GM19463 (cell line): ENCODE measurements around the gene PDLIM7.
A peak's percentile ranks its signal among the peaks of the same experiment; 100 is the strongest.

Experiments
- ATAC-seq: cut with Tn5 transposase; IDR thresholded peaks from one replicate; pipeline ENCODE4 v1.9.1; 2021; ENCODE audit warnings: mild to moderate bottlenecking, moderate library complexity; ENCODE audit not compliant: unreplicated experiment

The PDLIM7 gene

GRCh38 chr5:177458912-177459350, 38.5 kb downstream of the PDLIM7 start:
- ATAC-seq = no peak

GRCh38 chr5:177457852-177458681, 39.3 kb downstream of the PDLIM7 start:
- no peak for ATAC-seq

- peak; percentile 40 for ATAC-seq
Observed at GRCh38 chr5:177456976-177457851, 40.2 kb downstream of the PDLIM7 start.

- no peak for ATAC-seq
Observed at GRCh38 chr5:177456591-177456964, 40.8 kb downstream of the PDLIM7 start.

- peak; percentile 6 for ATAC-seq
Observed at GRCh38 chr5:177455661-177456590, 41.5 kb downstream of the PDLIM7 start.

- ATAC-seq = peak; percentile 47
Observed at GRCh38 chr5:177455036-177455660, 42.3 kb downstream of the PDLIM7 start.

- peak; percentile 43 for ATAC-seq
Observed at GRCh38 chr5:177454397-177455035, 42.9 kb downstream of the PDLIM7 start.

GRCh38 chr5:177453852-177454396, 43.5 kb downstream of the PDLIM7 start:
- no peak for ATAC-seq

- no peak for ATAC-seq
Observed at GRCh38 chr5:177452688-177453638, 44.4 kb downstream of the PDLIM7 start.

GRCh38 chr5:177450667-177451424, 46.6 kb downstream of the PDLIM7 start:
- ATAC-seq = no peak

GRCh38 chr5:177449140-177450061, 48.0 kb downstream of the PDLIM7 start:
- no peak for ATAC-seq

- no peak for ATAC-seq
Observed at GRCh38 chr5:177448244-177448950, 49.0 kb downstream of the PDLIM7 start.

- ATAC-seq = no peak
Observed at GRCh38 chr5:177447611-177448243, 49.7 kb downstream of the PDLIM7 start.

GRCh38 chr5:177447066-177447610, 50.3 kb downstream of the PDLIM7 start:
- ATAC-seq = peak; percentile 37
